H9 (cell line): ENCODE measurements around the gene PRR5L. TPM values are rescaled to one million over a fixed set of nuclear protein-coding genes. Genes with fewer than 3 reads are reported as not detected.
A peak's percentile ranks its signal among the peaks of the same experiment; 100 is the strongest.

Experiments
- DNase-seq: peaks from one replicate; pipeline ENCODE4 v3.0.0-alpha.2; 2017
- H2AFZ ChIP-seq: one replicate; pipeline ENCODE4 v1.6.1; 2013; ENCODE audit warnings: mild to moderate bottlenecking, low read length, control low read depth, moderate library complexity
- H2AK5ac ChIP-seq: 2 replicates; pipeline ENCODE4 v1.6.1; 2013; ENCODE audit warnings: low read length, control low read depth, mixed read lengths; ENCODE audit not compliant: insufficient read length
- H2BK120ac ChIP-seq: one replicate; pipeline ENCODE4 v1.6.1; 2013; ENCODE audit warnings: low read depth, mild to moderate bottlenecking, low read length, control low read depth, inconsistent platforms; ENCODE audit not compliant: poor library complexity, severe bottlenecking
- H2BK12ac ChIP-seq: 2 replicates; pipeline ENCODE4 v1.6.1; 2013; ENCODE audit warnings: low read length, control low read depth, mixed read lengths, low read depth; ENCODE audit not compliant: insufficient read length
- H2BK15ac ChIP-seq: 2 replicates; pipeline ENCODE4 v1.6.1; 2013; ENCODE audit warnings: low read depth, low read length, control low read depth
- H2BK20ac ChIP-seq: one replicate; pipeline ENCODE4 v1.6.1; 2013; ENCODE audit warnings: low read depth, mild to moderate bottlenecking, low read length, control low read depth, inconsistent platforms; ENCODE audit not compliant: poor library complexity, severe bottlenecking
- H2BK5ac ChIP-seq: 2 replicates; pipeline ENCODE4 v1.6.1; 2013; ENCODE audit warnings: low read length, control low read depth, mixed read lengths; ENCODE audit not compliant: insufficient read length
- H3K14ac ChIP-seq: 2 replicates; pipeline ENCODE4 v1.6.1; 2013; ENCODE audit warnings: low read length, control low read depth; ENCODE audit not compliant: insufficient read depth
- H3K18ac ChIP-seq: 2 replicates; pipeline ENCODE4 v1.6.1; 2013; ENCODE audit warnings: low read depth, mild to moderate bottlenecking, mixed read lengths, low read length, control low read depth; ENCODE audit not compliant: insufficient read length
- H3K23ac ChIP-seq: 2 replicates; pipeline ENCODE4 v1.6.1; 2013; ENCODE audit warnings: low read length, control low read depth, mixed read lengths, low read depth; ENCODE audit not compliant: insufficient read length
- H3K23me2 ChIP-seq: 2 replicates; pipeline ENCODE4 v1.6.1; 2013; ENCODE audit warnings: low read depth, mild to moderate bottlenecking, mixed read lengths, low read length, control low read depth; ENCODE audit not compliant: insufficient read length, poor library complexity, severe bottlenecking
- H3K27ac ChIP-seq: 2 replicates; pipeline ENCODE4 v1.5.1; 2013; ENCODE audit warnings: low read length, control low read depth, mixed read lengths, low read depth; ENCODE audit not compliant: insufficient read length
- H3K27me3 ChIP-seq: 2 replicates; pipeline ENCODE4 v1.6.1; 2013; ENCODE audit warnings: low read length, control low read depth, inconsistent platforms; ENCODE audit not compliant: insufficient read depth
- H3K4ac ChIP-seq: 2 replicates; pipeline ENCODE4 v1.6.1; 2013; ENCODE audit warnings: low read depth, mild to moderate bottlenecking, control low read depth, inconsistent platforms, low read length, moderate library complexity
- H3K4me1 ChIP-seq: 2 replicates; pipeline ENCODE4 v1.6.1; 2013; ENCODE audit warnings: low read length, control low read depth, inconsistent platforms; ENCODE audit not compliant: insufficient read depth
- H3K4me2 ChIP-seq: 2 replicates; pipeline ENCODE4 v1.6.1; 2013; ENCODE audit warnings: low read length, control low read depth, mixed read lengths; ENCODE audit not compliant: insufficient read length, insufficient read depth
- H3K56ac ChIP-seq: 2 replicates; pipeline ENCODE4 v1.6.1; 2013; ENCODE audit warnings: low read depth, mild to moderate bottlenecking, mixed read lengths, low read length, control low read depth; ENCODE audit not compliant: insufficient read length
- H3K79me1 ChIP-seq: 2 replicates; pipeline ENCODE4 v1.6.1; 2013; ENCODE audit warnings: low read depth, mild to moderate bottlenecking, moderate library complexity, low read length, control low read depth, inconsistent platforms; ENCODE audit not compliant: insufficient read depth, poor library complexity, severe bottlenecking
- H3K79me2 ChIP-seq: 2 replicates; pipeline ENCODE4 v1.6.1; 2013; ENCODE audit warnings: low read length, control low read depth, inconsistent platforms; ENCODE audit not compliant: insufficient read depth
- H3K9ac ChIP-seq: 2 replicates; pipeline ENCODE4 v1.6.1; 2013; ENCODE audit warnings: low read length, control low read depth, mixed read lengths; ENCODE audit not compliant: insufficient read length; ENCODE audit errors: extremely low read depth
- H3K9me3 ChIP-seq: one replicate; pipeline ENCODE4 v1.6.1; 2013; ENCODE audit warnings: low read depth, low read length, inconsistent platforms; ENCODE audit not compliant: control insufficient read depth
- H3T11ph ChIP-seq: one replicate; pipeline ENCODE4 v1.6.1; 2013; ENCODE audit warnings: mild to moderate bottlenecking, low read length, control low read depth, inconsistent platforms
- H4K20me1 ChIP-seq: one replicate; pipeline ENCODE4 v1.6.1; 2013; ENCODE audit not compliant: control insufficient read depth, insufficient read length, insufficient read depth
- H4K5ac ChIP-seq: 2 replicates; pipeline ENCODE4 v1.6.1; 2013; ENCODE audit warnings: low read depth, mild to moderate bottlenecking, mixed read lengths, low read length, control low read depth; ENCODE audit not compliant: insufficient read length
- H4K8ac ChIP-seq: replicated peaks from 2 replicates; pipeline ENCODE4 v1.6.1; 2013; ENCODE audit warnings: low read length, control low read depth, mixed read lengths, low read depth; ENCODE audit not compliant: insufficient read length
- H4K91ac ChIP-seq: 2 replicates; pipeline ENCODE4 v1.6.1; 2013; ENCODE audit warnings: low read depth, mild to moderate bottlenecking, moderate library complexity, mixed read lengths, low read length, control low read depth; ENCODE audit not compliant: insufficient read length
- H3K27ac Mint-ChIP-seq, 3 experiments: 2 replicates in 2 of 3; 3 replicates in 1 of 3; pipeline ENCODE4 v1.8.0; 2020 to 2021; ENCODE audit warnings: mixed read lengths in 3 of 3, mild to moderate bottlenecking in 1 of 3, moderate library complexity in 1 of 3
- H3K27me3 Mint-ChIP-seq: 2 replicates; pipeline ENCODE4 v1.8.0; 2021; ENCODE audit warnings: low read depth, mild to moderate bottlenecking, moderate library complexity, mixed read lengths
- H3K36me3 Mint-ChIP-seq, 3 experiments: 2 replicates in 2 of 3; 3 replicates in 1 of 3; pipeline ENCODE4 v1.8.0; 2020 to 2021; ENCODE audit warnings: low read depth in 3 of 3, mixed read lengths in 3 of 3; ENCODE audit not compliant: insufficient read depth in 1 of 3
- H3K4me1 Mint-ChIP-seq, 2 experiments: 2 replicates each; pipeline ENCODE4 v1.8.0; 2020; ENCODE audit warnings: mixed read lengths in 2 of 2
- H3K4me3 Mint-ChIP-seq, 2 experiments: 2 replicates in 1 of 2; 3 replicates in 1 of 2; pipeline ENCODE4 v1.8.0; 2020 to 2021; ENCODE audit warnings: mild to moderate bottlenecking in 2 of 2, mixed read lengths in 2 of 2, moderate library complexity in 1 of 2
- H3K9me3 Mint-ChIP-seq, 2 experiments: 2 replicates in 1 of 2; 3 replicates in 1 of 2; pipeline ENCODE4 v1.8.0; 2020; ENCODE audit warnings: mild to moderate bottlenecking in 2 of 2, mixed read lengths in 2 of 2, moderate library complexity in 1 of 2
- CTCF ChIP-seq: fragments of 200-600 bp; sonication (generic); conservative IDR thresholded peaks from 3 replicates; pipeline ENCODE4 v1.8.0; 2021; ENCODE audit warnings: antibody characterized with exemption, mild to moderate bottlenecking
- WGBS: extraction: QIAGEN DNeasy Blood & Tissue Kit; methylation state at CpG from one replicate; pipeline ENCODE4 v1.1.7; 2013; ENCODE audit warnings: missing lambda C conversion rate, low lambda C conversion rate, mixed read lengths; ENCODE audit not compliant: insufficient read length; ENCODE audit errors: extremely low coverage; 5-methylcytosine and 5-hydroxymethylcytosine counted together
- total RNA-seq: library from RNA; stranded (reverse); gene quantifications from 2 replicates; pipeline ENCODE4 v1.2.1, GENCODE V29; 2021

The PRR5L gene
- total RNA-seq, 1 experiment from 2014 or later: 5.6 TPM

DNA sequence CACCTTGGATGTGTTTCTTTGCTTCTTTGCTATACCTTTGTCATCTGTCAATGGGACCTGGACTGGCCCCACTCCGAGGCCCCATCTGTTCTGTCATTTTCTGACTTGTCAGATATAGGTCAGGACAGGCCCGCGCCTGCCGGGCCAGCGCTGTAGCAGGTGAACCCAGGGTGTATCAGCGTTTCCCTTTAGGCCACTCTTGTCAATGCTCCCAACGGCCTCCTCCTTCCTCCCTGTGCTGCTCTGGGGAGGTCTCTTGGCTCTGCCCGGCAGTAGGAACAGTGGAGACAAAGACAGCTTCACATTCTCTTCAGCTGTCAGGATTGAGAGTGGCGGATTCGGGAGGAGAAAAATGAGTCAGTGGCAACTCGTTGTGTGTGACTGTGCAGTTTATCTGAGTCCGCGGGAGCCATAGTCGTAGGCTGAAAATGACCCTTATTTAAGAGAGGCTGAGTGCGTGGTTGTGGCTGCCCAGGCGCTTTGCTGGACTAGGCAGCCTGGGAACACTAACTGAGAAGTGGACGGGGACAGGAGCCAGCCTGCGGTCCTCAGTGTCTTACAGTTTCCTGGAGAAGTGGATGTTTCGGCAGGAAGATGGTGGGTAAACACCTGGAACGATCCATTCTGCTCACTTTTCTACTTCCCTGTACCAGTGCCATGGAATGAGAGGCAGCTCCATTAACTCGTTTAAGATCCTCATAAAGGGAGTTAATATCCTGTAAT lies 102.3 kb downstream of the PRR5L start:
- WGBS: no CpG with 5 or more reads among the region's 21 CpGs

More for the DNA sequence above, 102.3 kb downstream of the PRR5L start:
- H3K4me1 Mint-ChIP-seq: no peaks in the 10 kb centered on the region
- Histone ChIP-seq H4K91ac (no peak overlapping the region), H2AFZ (no peak overlapping the region), H4K5ac (no peak overlapping the region), H2BK20ac (no peak overlapping the region), H3T11ph (no peak overlapping the region), H3K23ac (no peak overlapping the region), H3K14ac (no peak overlapping the region), H3K4me2 (no peak overlapping the region), H3K9ac (no peak overlapping the region), H2BK120ac (no peak overlapping the region), H3K56ac (no peak overlapping the region), H3K23me2 (no peaks in the 10 kb centered on the region), H2BK5ac (no peak overlapping the region), H2AK5ac (no peak overlapping the region), H3K27ac (no peak overlapping the region), H4K20me1 (no peaks in the 10 kb centered on the region), H2BK12ac (no peak overlapping the region), H3K79me2 (no peaks in the 10 kb centered on the region), H3K79me1 (no peaks in the 10 kb centered on the region), H3K27me3 (no peaks in the 10 kb centered on the region), H3K18ac (no peak overlapping the region), H2BK15ac (no peak overlapping the region), H3K4ac (no peak overlapping the region), H3K9me3 (no peaks in the 10 kb centered on the region), H3K4me1 (no peaks in the 10 kb centered on the region), H4K8ac (no peak overlapping the region)
- no peak overlapping the region for H3K4me3 Mint-ChIP-seq
- no peaks in the 10 kb centered on the region for H3K9me3 Mint-ChIP-seq
- no peaks in the 10 kb centered on the region; the same call in 1 of the 2 replicates for H3K27me3 Mint-ChIP-seq
- H3K27ac Mint-ChIP-seq: peak overlapping the region in 1 of 3 experiments; percentile 80; a peak in 3 of 7 replicates
- no peak for TF ChIP-seq CTCF
- DNase-seq: no peak
- no peaks in the 10 kb centered on the region for H3K36me3 Mint-ChIP-seq
